ENCODE measurements around the gene ACO2. TPM values are rescaled to one million over a fixed set of nuclear protein-coding genes. Genes with fewer than 3 reads are reported as not detected.

ACO2 gene
- total and polyA plus RNA-seq, 2 of the 13 experiments (the other 11 are each of a cell fraction or from before 2014, with no cell fraction given), result 19.2 to 45.6 TPM

DNA sequence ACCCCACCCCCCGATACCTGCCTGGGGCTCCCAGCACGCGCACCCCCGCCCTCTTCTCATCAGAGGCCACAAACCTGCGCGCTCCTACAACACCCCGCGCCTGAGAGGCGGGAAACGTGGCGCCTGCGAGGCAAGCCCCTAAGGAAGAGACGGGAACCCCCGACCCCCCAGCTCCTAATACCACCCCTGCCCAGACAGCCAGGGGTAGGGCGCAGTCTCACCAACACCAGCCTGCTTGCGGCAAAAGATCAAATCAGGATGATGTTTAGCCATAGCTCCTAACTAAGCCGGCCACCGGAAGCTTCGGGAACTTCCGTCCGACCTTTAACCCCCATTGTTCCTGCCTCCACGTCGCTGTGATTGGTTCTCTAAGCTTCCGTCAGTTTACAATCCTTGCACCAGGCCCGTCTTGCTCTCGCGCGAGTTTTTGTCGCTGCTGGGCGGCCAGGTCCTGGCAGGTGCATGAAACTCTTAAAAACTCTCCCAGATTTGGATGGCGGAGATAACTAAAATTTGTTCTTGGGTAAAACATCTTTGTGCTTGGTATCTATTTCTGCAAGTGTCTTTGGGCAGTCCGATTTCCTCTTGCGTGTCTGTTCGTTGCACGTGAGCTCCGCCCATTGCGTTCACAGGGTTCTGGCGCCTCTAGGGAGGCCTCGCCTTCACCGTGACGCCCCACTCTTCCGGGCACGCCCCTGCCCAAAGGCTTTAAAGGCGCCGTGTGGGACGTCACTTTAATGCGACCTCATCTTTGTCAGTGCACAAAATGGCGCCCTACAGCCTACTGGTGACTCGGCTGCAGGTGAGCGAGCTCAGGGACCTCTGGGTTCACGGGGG, at the start of gene ACO2, which contains the start of gene PHF5A (continued):
- TF ChIP-seq POLR2G (IDR thresholded peaks at IDR 0.05; ENCODE audit: low read depth, low read length) (peak; percentile 80), DR1 (CRISPR knock-in tag; IDR thresholded peaks at IDR 0.05) (peak; percentile 98), PRDM10 (CRISPR knock-in tag; IDR thresholded peaks at IDR 0.05; ENCODE audit: low read depth) (peak; percentile 46; the same call in 1 of the 2 replicates), THRA (CRISPR knock-in tag; IDR thresholded peaks at IDR 0.05; ENCODE audit: borderline replicate concordance) (peak; percentile 65), GABPB1 (CRISPR knock-in tag; IDR thresholded peaks at IDR 0.05) (peak; percentile 91), KLF15 (CRISPR knock-in tag; IDR thresholded peaks at IDR 0.05; ENCODE audit: borderline replicate concordance) (no peak; the same call in 1 of the 2 replicates), ZNF549 (CRISPR knock-in tag; IDR thresholded peaks at IDR 0.05) (no peak), ZBTB3 (CRISPR knock-in tag; IDR thresholded peaks at IDR 0.05; ENCODE audit: borderline replicate concordance, low read depth) (0 out of 2 replicates have a peak, but pooled peaks have one; percentile 84), SAP130 (CRISPR knock-in tag; IDR thresholded peaks at IDR 0.05; ENCODE audit: low read depth) (peak; percentile 93), ERF (CRISPR knock-in tag; IDR thresholded peaks at IDR 0.05) (peak; percentile 10; the same call in 1 of the 2 replicates), SALL2 (CRISPR knock-in tag; IDR thresholded peaks at IDR 0.05) (peak; percentile 21; the same call in 1 of the 2 replicates), EP300 (IDR thresholded peaks at IDR 0.05; ENCODE audit: low read depth in 2 of 2, low read length in 2 of 2) (peak in 1 of 2 experiments; percentile 100; a peak in 2 of 4 replicates), EP300 (CRISPR knock-in tag; IDR thresholded peaks at IDR 0.05; ENCODE audit: borderline replicate concordance) (no peak), AHR (CRISPR knock-in tag; IDR thresholded peaks at IDR 0.05) (peak; percentile 69; the same call in 1 of the 2 replicates), THAP11 (CRISPR knock-in tag; IDR thresholded peaks at IDR 0.05) (peak; percentile 94), ZFP82 (CRISPR knock-in tag; IDR thresholded peaks at IDR 0.05; ENCODE audit: borderline replicate concordance) (no peak), DNMT3B (CRISPR knock-in tag; conservative IDR thresholded peaks at IDR 0.05) (peak; percentile 74; the same call in 1 of the 2 replicates), ZNF143 (CRISPR knock-in tag; IDR thresholded peaks at IDR 0.05) (peak; percentile 51; the same call in 1 of the 2 replicates), RFXAP (CRISPR knock-in tag; IDR thresholded peaks at IDR 0.05; ENCODE audit: borderline replicate concordance) (peak; percentile 87; the same call in 1 of the 2 replicates), EZH2 (conservative IDR thresholded peaks at IDR 0.05; ENCODE audit: low read depth, low read length) (no peak)
- TF ChIP-seq, protein P1, sequence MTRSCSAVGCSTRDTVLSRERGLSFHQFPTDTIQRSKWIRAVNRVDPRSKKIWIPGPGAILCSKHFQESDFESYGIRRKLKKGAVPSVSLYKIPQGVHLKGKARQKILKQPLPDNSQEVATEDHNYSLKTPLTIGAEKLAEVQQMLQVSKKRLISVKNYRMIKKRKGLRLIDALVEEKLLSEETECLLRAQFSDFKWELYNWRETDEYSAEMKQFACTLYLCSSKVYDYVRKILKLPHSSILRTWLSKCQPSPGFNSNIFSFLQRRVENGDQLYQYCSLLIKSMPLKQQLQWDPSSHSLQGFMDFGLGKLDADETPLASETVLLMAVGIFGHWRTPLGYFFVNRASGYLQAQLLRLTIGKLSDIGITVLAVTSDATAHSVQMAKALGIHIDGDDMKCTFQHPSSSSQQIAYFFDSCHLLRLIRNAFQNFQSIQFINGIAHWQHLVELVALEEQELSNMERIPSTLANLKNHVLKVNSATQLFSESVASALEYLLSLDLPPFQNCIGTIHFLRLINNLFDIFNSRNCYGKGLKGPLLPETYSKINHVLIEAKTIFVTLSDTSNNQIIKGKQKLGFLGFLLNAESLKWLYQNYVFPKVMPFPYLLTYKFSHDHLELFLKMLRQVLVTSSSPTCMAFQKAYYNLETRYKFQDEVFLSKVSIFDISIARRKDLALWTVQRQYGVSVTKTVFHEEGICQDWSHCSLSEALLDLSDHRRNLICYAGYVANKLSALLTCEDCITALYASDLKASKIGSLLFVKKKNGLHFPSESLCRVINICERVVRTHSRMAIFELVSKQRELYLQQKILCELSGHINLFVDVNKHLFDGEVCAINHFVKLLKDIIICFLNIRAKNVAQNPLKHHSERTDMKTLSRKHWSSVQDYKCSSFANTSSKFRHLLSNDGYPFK (CRISPR knock-in tag; IDR thresholded peaks at IDR 0.05; ENCODE audit: borderline replicate concordance), result peak; percentile 99

All from HepG2 (cell line).